HFF-Myc (cell line): ENCODE results near the gene WDFY2.

Source experiments
- DNase-seq: peaks from one replicate; pipeline ENCODE4 v3.0.0-alpha.2; 2011; ENCODE audit warnings: low read depth; ENCODE audit errors: extremely low read depth
- H3K4me3 ChIP-seq: replicated peaks from 2 replicates; pipeline ENCODE4 v1.5.1; 2011; ENCODE audit warnings: low read depth, mild to moderate bottlenecking, control low read depth, low read length
- TF ChIP-seq, protein P1 (sequence below): IDR thresholded peaks from 2 replicates; pipeline ENCODE4 v1.5.1; 2012; ENCODE audit warnings: mild to moderate bottlenecking, low read depth, low read length, control low read depth; ENCODE audit errors: missing control alignments

Gene WDFY2

DNA sequence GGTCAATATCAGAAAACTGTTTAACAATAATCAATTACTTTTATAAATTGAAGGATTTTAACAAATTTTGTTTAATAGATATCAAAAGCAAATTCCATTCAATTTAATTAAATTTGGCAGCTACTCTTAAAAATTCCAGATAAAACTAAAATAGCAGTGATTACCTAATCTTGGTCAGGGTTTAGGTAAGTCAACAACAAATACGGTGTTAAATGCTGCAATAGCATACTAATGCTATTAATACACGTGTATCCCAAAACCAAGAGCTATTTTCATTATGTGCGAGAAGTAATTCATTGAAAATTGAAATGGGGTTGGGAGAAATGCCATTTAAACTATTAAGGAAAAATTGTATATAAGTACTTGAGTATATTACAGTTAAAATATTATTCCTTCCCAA is 114.1 kb downstream of the WDFY2 start:
- H3K4me3 ChIP-seq: no peak overlapping the region
- DNase-seq: no peak
- TF ChIP-seq, protein P1, sequence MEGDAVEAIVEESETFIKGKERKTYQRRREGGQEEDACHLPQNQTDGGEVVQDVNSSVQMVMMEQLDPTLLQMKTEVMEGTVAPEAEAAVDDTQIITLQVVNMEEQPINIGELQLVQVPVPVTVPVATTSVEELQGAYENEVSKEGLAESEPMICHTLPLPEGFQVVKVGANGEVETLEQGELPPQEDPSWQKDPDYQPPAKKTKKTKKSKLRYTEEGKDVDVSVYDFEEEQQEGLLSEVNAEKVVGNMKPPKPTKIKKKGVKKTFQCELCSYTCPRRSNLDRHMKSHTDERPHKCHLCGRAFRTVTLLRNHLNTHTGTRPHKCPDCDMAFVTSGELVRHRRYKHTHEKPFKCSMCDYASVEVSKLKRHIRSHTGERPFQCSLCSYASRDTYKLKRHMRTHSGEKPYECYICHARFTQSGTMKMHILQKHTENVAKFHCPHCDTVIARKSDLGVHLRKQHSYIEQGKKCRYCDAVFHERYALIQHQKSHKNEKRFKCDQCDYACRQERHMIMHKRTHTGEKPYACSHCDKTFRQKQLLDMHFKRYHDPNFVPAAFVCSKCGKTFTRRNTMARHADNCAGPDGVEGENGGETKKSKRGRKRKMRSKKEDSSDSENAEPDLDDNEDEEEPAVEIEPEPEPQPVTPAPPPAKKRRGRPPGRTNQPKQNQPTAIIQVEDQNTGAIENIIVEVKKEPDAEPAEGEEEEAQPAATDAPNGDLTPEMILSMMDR: no peak

DNA sequence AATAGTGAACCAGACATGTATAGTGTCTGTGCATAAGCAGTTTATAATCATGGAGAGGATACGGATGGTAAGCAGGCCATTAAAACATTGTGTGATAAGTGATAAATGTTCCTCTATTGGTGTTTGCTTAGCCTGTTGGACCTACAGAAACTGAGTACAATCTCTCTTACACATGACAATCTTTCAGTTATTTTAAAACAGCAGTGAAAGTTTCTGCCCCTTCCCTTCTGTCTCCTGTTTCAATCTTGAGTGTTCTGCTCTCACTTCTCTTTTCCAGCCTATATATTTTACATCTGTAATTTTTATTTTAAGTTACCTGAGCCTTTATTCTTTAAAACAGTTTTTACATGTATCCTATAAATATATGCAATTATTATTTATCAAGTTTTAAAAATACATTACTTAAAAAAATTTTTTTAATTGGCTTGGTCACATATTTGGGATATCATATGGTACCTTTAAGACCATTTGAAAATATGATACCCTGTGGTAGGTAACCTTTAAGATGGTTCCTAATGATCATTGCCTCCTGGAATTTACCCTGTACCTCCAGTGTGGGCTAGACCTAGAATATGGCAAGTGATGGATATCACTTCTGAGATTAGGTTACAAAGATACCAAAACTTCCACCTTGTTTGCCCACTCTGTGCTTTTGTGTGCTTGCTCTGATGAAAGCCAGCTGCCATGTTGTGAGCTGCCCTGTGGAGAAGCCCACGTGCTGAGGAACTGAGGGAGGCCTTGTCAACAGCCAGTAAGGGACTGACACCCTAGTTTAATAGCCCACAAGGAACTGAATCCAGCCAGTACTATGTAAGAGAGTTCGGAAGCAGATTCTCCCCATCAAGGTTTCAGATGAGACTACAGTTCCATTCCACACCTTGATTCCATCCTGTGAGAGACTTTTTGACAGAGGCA is 120.4 kb downstream of the WDFY2 start:
- TF ChIP-seq, protein P1: no peak
- no peak for DNase-seq
- H3K4me3 ChIP-seq: no peak overlapping the region

DNA sequence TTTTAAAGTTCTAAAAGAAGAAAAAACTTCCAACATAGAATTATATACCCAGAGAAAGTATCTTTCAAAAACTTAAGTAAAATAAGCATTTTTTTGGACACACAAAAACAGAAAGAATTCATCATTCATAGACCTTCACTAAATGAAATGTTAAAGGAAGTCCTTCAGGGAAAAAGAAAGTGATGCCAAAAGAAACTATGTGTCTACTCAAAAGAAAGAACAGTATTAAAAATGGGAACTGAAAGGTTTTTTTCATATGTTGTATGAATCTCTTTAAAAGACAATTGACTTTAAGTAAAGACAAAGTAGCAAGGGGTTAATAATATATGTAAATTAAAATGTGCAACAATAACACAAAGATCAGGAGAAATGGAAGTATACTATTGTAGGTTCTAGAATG is 123.2 kb downstream of the WDFY2 start:
- TF ChIP-seq, protein P1: no peak
- no peak for DNase-seq
- H3K4me3 ChIP-seq: no peak overlapping the region

DNA sequence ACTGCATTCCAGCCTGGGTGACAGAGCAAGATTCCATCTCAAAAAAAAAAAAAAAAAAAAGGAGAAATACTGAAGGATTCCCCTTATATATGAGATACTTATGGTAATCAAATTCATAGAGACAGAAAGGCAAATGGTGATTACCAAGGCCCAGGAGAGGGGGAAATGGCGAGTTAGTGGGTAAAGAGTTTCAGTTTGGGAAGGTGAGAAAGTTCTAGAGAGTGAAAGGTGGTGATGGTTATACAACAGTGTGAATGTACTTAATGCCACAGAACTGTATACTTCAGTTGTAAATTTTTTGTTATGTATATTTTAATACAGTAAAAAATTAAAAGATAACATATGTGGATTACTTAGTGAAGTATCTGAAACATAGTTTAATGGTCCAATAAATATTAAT is 129.5 kb downstream of the WDFY2 start:
- TF ChIP-seq, protein P1: no peak
- no peak for DNase-seq
- H3K4me3 ChIP-seq: no peak overlapping the region

DNA sequence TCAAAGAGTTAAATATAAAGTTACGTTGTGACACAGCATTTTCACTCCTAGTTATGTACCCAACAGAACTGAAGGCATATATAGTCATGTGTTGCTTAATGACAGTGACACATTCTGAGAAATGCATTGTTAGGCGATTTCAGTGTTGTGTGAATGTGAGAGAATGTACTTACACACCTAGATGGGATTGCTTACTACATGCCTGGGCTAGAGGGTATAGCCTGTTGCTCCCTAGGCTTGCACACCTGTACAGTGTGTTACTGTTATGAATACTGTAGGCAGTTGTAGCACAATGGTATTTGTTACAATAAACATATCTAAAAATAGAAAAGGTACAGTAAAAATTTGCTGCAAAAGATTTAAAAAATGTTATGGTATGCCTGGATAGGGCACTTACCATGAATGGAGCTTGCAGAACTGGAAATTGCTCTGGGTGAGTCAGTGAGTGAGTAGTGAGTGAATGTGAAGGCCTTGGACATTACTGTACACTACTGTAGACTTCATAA is 130.5 kb downstream of the WDFY2 start:
- H3K4me3 ChIP-seq: no peak overlapping the region
- TF ChIP-seq, protein P1: no peak
- DNase-seq: no peak

DNA sequence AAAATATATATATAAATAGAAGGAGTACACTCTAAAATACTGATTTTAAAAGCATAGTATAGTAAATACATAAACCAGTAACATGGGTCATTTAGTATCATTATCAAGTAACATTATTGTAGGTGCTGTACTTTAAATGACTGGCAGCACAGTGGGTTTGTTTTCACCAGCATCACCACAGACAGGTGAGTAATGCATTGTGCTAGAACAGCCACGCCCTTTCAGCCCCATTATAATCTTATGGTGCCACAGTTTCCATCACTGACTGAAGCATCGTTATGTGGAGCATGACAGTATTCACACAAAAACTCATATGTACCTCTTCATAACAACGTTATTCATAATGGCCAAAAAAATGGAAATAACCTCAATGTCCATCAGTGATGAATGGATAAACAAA is 131.4 kb downstream of the WDFY2 start:
- no peak overlapping the region for H3K4me3 ChIP-seq
- TF ChIP-seq, protein P1: no peak

More for the DNA sequence above, 131.4 kb downstream of the WDFY2 start:
- DNase-seq: no peak
